HG02938 (cell line): Measurements from ENCODE around the gene CAPN5.

Experiments
- ATAC-seq: cut with Tn5 transposase; IDR thresholded peaks from one replicate; pipeline ENCODE4 v1.9.1; 2021; ENCODE audit warnings: mild to moderate bottlenecking, moderate library complexity; ENCODE audit not compliant: unreplicated experiment

The CAPN5 gene

DNA sequence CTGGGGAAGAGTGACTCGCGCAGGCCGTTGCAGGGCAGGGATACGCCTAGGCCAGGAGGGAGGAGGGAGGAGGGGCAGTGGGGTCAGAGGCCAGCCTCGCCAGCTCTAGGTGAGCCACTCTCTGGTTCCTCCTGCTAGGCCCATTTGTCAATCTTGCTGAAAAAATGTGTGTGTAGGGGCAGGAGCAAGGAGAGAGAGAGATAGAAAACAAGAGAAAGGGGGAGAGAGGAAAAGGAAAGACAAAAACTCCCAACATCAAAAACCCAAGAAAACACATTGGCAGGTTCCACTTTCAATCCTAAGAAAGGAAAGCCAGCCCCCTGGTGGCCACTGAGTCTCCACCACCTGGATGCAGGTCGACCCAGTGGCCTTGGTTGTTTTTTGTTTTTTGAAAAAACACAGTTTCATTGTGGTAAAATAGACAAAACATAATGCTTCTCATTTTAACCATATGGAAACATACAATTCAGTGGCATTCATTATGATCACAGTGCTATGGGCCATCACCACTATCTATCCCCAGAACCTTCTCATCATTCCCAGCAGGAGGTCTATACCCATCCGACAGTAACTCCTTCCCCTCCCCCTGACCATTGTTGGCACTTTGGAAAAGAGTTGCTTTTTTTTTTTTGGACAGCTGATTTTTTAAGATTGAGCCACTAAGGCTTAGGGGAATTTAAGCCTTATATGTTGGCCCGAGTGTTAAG, 46.8 kb downstream of the CAPN5 start:
- no peak for ATAC-seq

DNA sequence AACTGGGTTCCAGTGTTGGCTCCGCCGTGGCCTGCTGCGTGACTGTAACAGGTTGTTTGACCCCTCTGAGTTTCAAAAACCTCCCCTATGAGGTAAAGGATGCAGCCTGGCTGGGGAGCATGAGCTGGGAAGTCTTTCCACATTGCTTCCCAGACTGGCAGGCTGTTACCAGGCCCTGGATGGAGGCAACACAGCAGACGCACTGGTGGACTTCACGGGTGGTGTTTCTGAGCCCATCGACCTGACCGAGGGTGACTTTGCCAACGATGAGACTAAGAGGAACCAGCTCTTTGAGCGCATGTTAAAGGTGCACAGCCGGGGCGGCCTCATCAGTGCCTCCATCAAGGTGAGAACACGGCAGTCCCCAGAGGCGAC, 47.3 kb downstream of the CAPN5 start:
- no peak for ATAC-seq

DNA sequence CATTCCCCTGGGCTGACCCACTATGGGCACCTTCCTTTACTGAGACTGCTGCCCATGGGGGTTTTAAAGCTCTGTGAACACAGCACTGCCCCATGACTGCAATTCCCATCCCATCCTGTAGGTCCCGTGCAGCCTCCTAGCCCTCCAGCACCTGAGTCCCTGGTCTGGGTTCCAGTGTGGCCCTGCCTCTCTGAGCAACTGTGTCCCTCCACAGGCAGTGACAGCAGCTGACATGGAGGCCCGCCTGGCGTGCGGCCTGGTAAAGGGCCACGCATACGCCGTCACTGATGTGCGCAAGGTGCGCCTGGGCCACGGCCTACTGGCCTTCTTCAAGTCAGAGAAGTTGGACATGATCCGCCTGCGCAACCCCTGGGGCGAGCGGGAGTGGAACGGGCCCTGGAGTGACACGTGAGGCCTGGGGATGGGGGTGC, 48.4 kb downstream of the CAPN5 start:
- ATAC-seq, result no peak

DNA sequence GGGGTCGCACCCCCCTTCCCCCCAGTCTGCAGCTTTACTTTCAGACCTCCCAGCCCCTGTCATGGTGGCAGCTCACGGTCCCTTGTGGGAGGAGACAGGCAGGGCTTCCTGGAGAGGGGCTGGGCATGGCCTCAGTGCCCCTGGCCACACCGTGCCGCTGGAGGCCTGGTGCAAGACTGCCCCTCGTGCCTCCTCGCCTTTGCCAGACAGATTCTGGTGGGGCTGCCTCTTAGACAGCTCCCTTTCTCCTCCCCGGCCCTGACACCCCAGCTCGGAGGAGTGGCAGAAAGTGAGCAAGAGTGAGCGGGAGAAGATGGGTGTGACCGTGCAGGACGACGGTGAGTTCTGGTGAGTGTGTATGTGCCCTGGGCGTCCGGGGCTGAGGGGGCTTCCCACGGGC, 49.2 kb downstream of the CAPN5 start:
- ATAC-seq, result no peak

DNA sequence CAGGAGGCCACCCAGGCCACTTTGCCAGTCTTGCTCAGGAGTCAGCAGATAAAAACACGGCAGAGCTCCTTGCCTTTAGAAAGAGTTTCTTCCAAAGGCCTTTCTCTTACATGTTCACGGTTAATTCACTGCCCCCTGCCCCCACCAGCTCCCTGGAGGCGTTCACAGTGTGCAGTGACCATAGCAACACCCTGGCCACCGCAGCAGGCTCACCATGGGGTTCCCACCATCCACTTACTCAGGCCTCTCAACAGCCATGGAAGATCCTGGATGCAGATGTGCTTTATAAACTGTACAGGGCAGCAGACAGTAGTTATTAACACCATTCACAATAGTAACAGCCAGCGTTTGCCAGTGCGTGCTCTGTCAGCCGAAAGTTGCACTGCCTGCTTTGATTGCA, 50.7 kb downstream of the CAPN5 start:
- ATAC-seq, result no peak

DNA sequence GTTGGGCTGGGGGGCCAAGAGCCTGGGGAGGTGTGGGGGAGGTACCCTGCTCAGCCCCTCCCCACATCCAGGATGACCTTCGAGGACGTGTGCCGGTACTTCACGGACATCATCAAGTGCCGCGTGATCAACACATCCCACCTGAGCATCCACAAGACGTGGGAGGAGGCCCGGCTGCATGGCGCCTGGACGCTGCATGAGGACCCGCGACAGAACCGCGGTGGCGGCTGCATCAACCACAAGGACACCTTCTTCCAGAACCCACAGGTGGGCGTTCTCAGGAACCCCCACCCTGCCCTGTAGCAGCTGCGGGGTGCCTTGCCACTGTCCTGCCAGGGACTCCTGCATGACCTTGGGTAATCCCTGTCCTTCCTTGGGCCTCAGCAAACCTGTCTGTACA, 51.3 kb downstream of the CAPN5 start:
- no peak for ATAC-seq

DNA sequence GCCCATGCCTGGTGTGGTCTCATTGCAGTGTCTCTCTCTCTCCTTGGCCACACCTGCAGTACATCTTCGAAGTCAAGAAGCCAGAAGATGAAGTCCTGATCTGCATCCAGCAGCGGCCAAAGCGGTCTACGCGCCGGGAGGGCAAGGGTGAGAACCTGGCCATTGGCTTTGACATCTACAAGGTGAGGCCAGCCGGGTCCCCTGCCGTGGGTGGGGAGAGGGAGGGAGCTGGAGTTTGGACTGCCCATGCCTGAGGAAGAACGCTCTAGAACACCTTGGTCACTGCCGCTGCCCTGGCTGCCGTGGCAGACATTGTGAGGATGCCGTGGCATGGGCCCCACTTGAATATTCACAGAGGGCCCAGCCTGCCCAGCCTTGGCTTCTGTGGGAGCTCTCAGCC, 52.2 kb downstream of the CAPN5 start:
- no peak for ATAC-seq

DNA sequence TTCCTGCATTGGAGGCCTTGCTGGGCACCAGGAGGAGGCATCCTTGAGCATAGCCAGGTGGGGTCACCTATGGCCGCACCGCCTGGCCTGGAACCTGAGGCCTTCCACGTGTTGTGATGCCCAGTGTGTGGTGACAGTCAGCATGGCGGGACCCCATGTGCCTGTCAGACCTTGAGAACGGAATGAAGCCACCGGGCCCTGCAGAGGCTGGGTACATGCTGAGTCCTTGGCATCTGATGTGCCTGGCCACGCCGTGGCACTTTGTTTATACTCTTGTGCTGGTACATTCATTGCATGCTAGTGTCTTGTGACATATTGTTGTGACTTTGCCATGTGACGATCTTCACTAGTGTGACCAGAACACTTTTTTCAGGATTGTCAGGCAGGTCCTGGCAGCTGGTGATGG, 52.8 kb downstream of the CAPN5 start:
- no peak for ATAC-seq

DNA sequence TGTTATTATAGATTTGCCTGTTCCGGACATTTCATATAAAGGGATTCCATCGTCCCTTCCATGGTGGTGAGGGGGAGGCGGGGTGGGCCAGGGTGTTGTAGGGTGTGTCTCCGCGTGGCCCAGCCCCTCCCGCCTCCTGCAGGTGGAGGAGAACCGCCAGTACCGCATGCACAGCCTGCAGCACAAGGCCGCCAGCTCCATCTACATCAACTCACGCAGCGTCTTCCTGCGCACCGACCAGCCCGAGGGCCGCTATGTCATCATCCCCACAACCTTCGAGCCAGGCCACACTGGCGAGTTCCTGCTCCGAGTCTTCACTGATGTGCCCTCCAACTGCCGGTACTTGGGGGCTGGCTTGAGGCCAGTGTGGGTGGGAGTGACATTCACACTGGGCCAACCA, 53.8 kb downstream of the CAPN5 start:
- ATAC-seq, result no peak

DNA sequence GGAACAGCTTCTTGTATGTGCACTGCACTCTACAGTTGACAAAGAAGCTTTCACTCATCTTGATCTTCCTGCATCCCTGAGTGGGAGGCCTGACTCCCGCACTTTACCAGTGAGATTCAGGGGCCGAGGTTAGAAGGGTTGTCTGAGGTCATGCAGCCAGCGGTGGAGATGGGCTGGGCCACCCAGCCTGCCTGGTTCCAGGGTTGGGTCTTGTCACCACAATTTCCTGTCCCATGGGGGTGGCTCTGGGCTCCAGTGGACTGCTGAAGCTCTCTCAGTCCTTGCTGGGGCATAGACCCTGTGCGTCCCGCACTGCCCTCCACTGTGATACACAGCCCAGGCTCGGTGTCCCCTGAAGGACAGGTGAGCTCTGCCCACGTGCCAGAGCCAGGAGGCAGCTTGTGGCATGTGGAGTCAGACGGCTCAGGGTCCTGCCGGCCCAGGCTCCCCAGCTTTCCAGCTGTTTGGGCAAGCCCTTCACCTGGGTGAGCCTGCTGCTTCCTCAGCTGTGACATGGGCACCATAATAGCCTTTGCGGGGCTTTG, 54.4 kb downstream of the CAPN5 start:
- no peak for ATAC-seq

DNA sequence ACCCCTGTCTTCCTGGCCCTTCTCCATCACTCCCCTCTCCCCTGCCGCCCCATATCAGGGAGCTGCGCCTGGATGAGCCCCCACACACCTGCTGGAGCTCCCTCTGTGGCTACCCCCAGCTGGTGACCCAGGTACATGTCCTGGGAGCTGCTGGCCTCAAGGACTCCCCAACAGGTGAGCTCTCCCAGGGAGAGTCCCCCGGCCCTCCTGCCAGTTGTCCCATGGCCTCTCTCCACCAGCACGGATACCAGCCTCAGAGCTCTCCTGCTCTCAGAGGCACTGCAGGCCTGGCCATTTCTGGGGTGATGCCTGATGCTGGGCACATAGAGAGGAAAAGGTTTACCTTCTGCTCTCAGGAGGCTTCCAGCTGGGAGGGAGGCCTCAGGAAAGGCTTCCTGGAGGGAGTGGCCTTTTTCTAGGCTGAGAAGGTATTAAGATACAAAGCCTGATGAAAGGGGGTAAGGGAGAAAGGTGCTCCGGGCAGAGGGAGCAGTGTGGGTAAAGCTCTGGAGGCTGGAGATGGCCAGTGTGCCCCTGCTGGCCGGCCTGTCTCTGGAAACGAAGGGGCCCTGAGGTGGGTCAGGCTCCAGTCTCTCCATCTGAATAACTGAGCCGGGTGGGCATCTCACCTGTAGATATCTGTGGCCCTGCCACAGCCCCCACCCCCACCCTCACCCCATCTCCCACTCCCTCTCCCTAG, 55.3 kb downstream of the CAPN5 start:
- no peak for ATAC-seq

DNA sequence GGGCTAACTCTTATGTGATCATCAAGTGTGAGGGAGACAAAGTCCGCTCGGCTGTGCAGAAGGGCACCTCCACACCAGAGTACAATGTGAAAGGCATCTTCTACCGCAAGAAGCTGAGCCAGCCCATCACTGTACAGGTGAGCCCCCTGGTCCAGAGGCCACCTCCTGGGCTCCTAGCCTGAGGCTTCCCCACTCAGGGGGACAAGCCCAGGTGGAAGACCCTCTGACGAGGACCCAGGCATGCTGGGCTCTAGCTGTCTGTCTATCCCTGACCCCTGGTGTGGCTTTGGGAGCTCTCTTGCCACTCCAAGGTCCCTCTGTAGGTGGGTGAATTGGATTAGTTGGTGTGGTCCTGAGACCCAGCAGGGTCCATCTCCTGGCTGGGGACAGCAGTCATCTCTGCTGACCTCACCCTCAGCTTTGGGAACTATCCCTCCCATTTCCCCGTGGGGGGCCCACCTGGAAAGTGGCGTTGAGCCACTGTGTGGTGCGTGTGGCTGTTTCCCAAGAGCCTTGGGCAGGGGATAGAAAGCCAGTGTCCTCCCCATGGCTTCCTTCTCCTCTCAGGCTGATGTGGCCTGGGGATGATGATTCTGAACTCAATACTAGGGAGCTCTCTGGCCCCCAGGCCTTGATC, 55.9 kb downstream of the CAPN5 start:
- no peak for ATAC-seq

DNA sequence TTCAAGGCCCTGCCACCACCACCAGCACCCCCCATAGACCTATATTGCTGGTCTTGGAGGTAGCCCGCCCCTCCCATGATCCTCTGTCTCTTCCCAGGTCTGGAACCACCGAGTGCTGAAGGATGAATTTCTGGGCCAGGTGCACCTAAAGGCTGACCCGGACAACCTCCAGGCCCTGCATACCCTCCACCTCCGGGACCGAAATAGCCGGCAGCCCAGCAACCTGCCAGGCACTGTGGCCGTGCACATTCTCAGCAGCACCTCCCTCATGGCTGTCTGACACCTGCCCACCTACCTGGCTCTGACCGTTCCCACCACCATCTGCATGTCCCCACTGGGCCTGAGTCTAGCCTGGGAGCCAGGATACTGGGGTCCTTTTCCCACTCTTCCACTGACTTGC, 56.8 kb downstream of the CAPN5 start:
- no peak for ATAC-seq

DNA sequence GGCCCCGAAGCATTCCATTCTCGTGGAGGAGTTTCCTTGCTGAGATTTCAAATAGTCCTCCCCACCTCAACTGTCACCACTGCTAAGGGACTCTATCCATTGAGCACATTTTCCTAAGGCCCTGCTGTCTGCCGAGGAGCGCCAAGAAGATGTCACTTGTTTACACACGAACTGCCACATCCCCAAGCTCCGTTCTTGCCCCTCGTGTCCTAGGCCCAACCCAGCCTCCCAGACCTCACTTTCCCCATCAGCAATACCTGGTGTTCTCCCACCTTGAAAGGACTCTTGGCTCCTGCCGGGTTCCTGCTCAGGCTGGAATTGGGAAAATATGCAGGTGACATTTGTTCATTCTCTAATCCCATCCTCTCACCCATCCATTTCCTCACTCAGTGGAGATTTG, 57.3 kb downstream of the CAPN5 start:
- no peak for ATAC-seq

DNA sequence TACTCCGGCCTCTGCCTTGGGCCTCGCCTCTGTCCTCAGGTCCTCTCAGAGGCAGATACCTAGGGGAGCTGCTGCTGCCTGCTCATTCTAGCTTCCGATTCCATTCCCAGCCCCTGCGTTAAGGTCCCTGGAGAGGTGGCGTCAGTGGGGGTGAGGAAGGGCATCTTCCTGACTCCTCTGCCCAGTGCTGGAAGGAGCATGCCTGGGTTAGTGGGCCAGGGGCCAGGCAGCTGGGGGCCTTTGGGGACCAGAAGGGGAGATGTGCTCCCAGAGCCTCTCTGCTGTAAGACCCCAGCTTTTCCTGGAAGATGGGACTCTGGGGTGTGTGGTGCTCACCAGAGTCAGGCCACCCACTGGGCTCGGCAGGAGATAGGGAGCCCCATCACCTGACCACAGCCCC, 57.7 kb downstream of the CAPN5 start:
- ATAC-seq, result no peak

DNA sequence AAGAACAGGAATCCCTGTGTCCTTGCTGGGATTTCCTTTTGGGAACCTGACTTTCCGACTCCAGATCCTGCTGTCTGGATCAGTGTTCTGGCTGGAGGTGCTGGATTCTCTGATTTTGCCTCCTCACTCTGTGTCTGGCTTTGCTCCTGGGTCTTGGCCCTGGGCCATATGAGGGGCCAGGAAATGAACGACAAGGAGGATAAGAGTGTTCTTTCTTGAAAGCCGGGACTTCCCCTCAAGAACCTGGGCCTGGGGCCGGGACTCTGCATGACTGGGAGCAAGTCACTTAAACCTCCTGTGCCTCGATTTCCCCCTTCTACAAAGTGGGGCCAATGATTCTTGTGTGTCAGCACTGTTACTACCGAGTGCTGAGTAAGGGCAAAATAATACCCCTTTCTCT, 58.4 kb downstream of the CAPN5 start:
- no peak for ATAC-seq

DNA sequence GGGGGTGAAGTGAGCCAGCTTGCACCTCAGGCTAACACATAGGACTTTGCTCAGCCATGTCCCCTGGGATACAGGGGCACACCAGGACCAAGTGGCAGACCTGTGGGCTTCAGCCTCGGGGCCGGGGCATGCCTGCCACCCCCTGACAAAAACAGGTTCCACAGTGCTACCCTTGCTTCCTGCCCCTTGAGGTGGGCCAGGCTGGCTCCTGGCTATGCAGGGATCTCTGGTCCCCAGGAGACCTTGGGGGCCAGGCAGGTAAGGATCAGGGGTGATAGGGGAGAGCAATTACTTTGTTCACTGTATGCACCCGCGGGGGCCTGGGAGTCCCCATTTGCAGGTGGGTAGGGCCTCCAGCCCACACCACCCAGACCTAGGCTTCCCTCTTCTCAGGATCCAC, 58.9 kb downstream of the CAPN5 start:
- no peak for ATAC-seq

DNA sequence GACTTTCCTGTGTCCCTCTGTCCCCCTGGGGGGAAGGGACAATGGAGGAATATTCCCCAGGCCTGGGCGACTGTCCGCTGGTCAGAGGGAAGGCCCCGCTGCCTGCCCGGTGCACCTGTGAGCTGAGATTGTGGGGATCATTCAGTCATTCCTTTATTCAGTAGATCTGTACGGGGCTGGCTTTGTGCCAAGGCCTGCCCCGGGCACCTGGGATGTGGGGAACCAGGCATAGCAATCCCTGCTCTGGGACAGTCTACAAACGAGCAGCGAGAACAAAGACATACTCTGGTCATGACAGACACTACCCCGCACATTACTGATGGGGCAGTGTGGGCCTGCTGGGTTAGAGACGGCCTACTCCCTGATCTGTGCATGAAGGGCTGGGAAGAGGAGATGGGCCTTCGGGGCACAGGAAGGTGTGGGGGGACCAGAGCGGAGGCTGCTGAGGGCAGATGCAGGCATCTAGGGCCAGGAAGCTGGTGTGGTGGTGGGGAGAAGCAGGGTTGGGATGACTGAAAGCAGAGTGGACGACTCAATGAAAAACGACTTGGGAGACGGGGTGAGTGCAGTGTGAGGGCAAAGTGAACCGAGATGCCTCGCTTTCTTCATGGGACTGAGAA, 59.5 kb downstream of the CAPN5 start:
- ATAC-seq, result no peak

DNA sequence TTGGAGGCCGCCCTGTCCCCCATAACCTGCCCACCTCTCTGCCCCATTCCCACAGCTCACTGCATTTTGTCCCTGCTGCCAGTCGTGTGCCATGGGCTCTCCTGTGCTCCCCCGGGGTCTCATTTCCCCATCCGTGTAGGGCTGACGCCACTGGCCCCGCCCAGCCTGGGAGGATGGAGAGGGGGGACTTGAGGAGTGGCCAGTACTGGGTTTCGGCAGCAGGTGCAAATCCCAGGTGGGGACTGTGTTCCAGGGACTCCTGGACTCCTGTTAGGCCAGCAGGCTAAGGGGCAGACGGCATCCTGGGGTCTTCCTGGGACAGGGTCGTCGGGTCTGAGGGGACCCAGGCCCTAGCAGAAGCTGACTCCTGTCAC, 60.1 kb downstream of the CAPN5 start:
- no peak for ATAC-seq

DNA sequence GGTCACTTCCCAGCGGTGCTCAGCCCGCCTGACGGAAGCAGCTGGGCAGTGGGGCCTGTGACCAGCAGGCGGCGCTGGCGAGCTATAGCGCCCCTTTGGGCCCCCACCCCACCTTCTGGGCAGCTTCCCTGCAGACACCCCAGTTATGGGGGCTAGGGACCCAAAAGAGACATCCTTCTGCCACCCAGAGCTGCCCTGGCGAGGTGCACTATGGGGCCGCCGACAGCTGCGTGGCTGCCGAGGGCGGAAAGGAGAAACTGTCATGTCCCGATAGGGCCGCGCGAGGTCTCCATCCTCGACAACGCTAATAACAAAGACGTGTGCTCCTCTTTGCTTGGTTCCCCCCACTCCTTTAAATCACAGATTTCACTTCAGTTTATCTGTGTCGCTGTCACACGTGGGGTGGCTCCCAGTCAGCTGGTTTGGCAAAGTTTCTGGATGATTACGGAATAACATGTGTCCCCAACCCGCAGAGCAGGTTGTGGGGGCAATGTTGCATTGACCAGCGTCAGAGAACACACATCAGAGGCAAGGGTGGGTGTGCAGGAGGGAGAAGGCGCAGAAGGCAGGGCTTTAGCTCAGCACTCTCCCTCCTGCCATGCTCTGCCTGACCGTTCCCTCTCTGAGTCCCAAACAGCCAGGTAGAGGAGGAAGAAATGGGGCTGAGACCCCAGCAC, 60.6 kb downstream of the CAPN5 start:
- ATAC-seq, result no peak
